HepG2 (cell line): ENCODE measurements around the gene MRPL2. TPM values are rescaled to one million over a fixed set of nuclear protein-coding genes. Genes with fewer than 3 reads are reported as not detected.

Experiments used
- ATAC-seq: fragments of 200-7000 bp; cut with Tn5 transposase; 3 replicates; pipeline ENCODE4 v1.9.1; 2020; ENCODE audit warnings: mild to moderate bottlenecking, moderate library complexity
- BruUV-seq: library from RNA; stranded (reverse); fragments of 400-500 nt; replicated peaks from 2 replicates; lab custom pipeline; 2021; lab: Mats Ljungman, UMichigan
- CTCF ChIA-PET: fragments of 300-600 bp; formaldehyde crosslinking; extraction: SDS; loops from one replicate; lab custom pipeline; 2021; ENCODE audit warnings: low total read pairs, inconsistent platforms, low intra/inter-chr PET ratio; lab: Yijun Ruan, JAX
- POLR2A ChIA-PET: fragments of 350-600 bp; sonication (Branson Sonifier 250); formaldehyde crosslinking; loops from one replicate; lab custom pipeline; 2020; ENCODE audit warnings: antibody characterized with exemption, inconsistent platforms; lab: Yijun Ruan, JAX
- DNase-seq: peaks from one replicate; pipeline ENCODE4 v3.0.0-alpha.2; 2015; ENCODE audit warnings: low spot score
- FAIRE-seq: peaks from 3 replicates; lab custom pipeline; 2011; peaks lifted over from hg19 to GRCh38; lab: Jason Lieb, UNC
- H2AFZ ChIP-seq: one replicate; pipeline ENCODE4 v1.6.1; 2011; ENCODE audit warnings: low read length, inconsistent platforms
- H3K27ac ChIP-seq: fragments of 300-600 bp; 3 replicates; pipeline ENCODE4 v1.8.0; 2011; ENCODE audit warnings: mixed run types, mild to moderate bottlenecking, mixed read lengths, low read length, inconsistent platforms; ENCODE audit not compliant: insufficient read depth; ENCODE audit errors: extremely low read length
- H3K27me3 ChIP-seq, 2 experiments: fragments of 200-600 bp in 1 of 2; 2 replicates in 1 of 2; 3 replicates in 1 of 2; pipeline versions ENCODE4 v1.6.0 to v1.8.0; 2011; ENCODE audit warnings: low read length in 2 of 2, mild to moderate bottlenecking in 2 of 2, moderate library complexity in 2 of 2, inconsistent platforms in 1 of 2; ENCODE audit not compliant: insufficient read depth in 2 of 2, control insufficient read depth in 1 of 2
- H3K36me3 ChIP-seq, 2 experiments: fragments of 200-600 bp in 1 of 2; replicated peaks in 1 of 2; 2 replicates in 1 of 2; 3 replicates in 1 of 2; pipeline versions ENCODE4 v1.5.1 to v1.8.0; 2011; ENCODE audit warnings: low read length in 2 of 2, inconsistent platforms in 1 of 2; ENCODE audit not compliant: insufficient read depth in 2 of 2, control insufficient read depth in 1 of 2
- H3K4me1 ChIP-seq: 2 replicates; pipeline ENCODE4 v1.5.1; 2012; ENCODE audit warnings: low read length, inconsistent platforms; ENCODE audit not compliant: insufficient read depth
- H3K4me2 ChIP-seq: 2 replicates; pipeline ENCODE4 v1.6.0; 2011; ENCODE audit warnings: low read depth, low read length, inconsistent platforms
- H3K4me3 ChIP-seq, 3 experiments: fragments of 200-600 bp in 1 of 3; sonication (generic), shearing (Covaris generic) in 1 of 3; replicated peaks in 1 of 3; 2 replicates each; pipeline ENCODE4 v1.5.1; 2011 to 2016; ENCODE audit warnings: low read length in 3 of 3, inconsistent platforms in 2 of 3, low read depth in 2 of 3, mild to moderate bottlenecking in 2 of 3, control low read depth in 1 of 3, mixed read lengths in 1 of 3; ENCODE audit not compliant: insufficient read depth in 1 of 3
- H3K79me2 ChIP-seq: one replicate; pipeline ENCODE4 v1.6.1; 2011; ENCODE audit warnings: low read length, inconsistent platforms; ENCODE audit not compliant: insufficient read depth
- H3K9ac ChIP-seq: 2 replicates; pipeline ENCODE4 v1.6.0; 2011; ENCODE audit warnings: mild to moderate bottlenecking, low read depth, low read length, inconsistent platforms; ENCODE audit not compliant: insufficient read depth
- H3K9me3 ChIP-seq: 2 replicates; pipeline ENCODE4 v1.5.1; 2012; ENCODE audit warnings: mild to moderate bottlenecking, low read length
- H4K20me1 ChIP-seq: 2 replicates; pipeline ENCODE4 v1.6.0; 2011; ENCODE audit warnings: inconsistent platforms, mild to moderate bottlenecking, low read length, moderate library complexity; ENCODE audit not compliant: insufficient read depth
- AGO2 ChIP-seq: fragments of 200-400 bp; formaldehyde crosslinking; optimal IDR thresholded peaks from 2 replicates; pipeline ENCODE3; 2017; ENCODE audit warnings: mild to moderate bottlenecking, low read depth, low read length, moderate library complexity
- AHR ChIP-seq: IDR thresholded peaks from 2 replicates; pipeline ENCODE4 v1.6.1; 2018; ENCODE audit warnings: missing genetic modification reagents, missing compliant biosample characterization
- GPN1 ChIP-seq: sonication (generic); formaldehyde crosslinking; IDR thresholded peaks from 2 replicates; pipeline ENCODE4 v1.5.1; 2020; ENCODE audit warnings: missing genetic modification reagents, borderline replicate concordance
- PATZ1 ChIP-seq: sonication (generic); formaldehyde crosslinking; IDR thresholded peaks from 2 replicates; pipeline ENCODE4 v1.4.0; 2020; ENCODE audit warnings: missing genetic modification reagents
- ZFP91 ChIP-seq: sonication (generic); formaldehyde crosslinking; IDR thresholded peaks from 2 replicates; pipeline ENCODE4 v1.9.0; 2022; ENCODE audit warnings: missing genetic modification reagents, mild to moderate bottlenecking, borderline replicate concordance
- ZNF382 ChIP-seq: sonication (generic); formaldehyde crosslinking; IDR thresholded peaks from 2 replicates; pipeline ENCODE4 v1.5.0; 2020; ENCODE audit warnings: missing genetic modification reagents, mild to moderate bottlenecking, borderline replicate concordance
- ZNF792 ChIP-seq: IDR thresholded peaks from 2 replicates; pipeline ENCODE4 v1.6.1; 2016
- ZNF839 ChIP-seq: sonication (generic); formaldehyde crosslinking; IDR thresholded peaks from 2 replicates; pipeline ENCODE4 v1.4.0; 2020; ENCODE audit warnings: missing genetic modification reagents, mild to moderate bottlenecking, borderline replicate concordance
- WGBS: methylation state at CpG from one replicate; pipeline ENCODE4 v1.1.6; 2017; ENCODE audit warnings: low lambda C conversion rate; 5-methylcytosine and 5-hydroxymethylcytosine counted together
- in situ Hi-C: cut with HindIII; loops from 2 replicates; pipeline ENCODE4 v1.10.0; 2017; ENCODE audit warnings: low pct_unique_long_range_greater_than_20kb; ENCODE audit not compliant: extremely low pct_ligation_motif_present
- intact Hi-C: fragments of 100-400 bp; cut with micrococcal nuclease; formaldehyde crosslinking; loops from one replicate; pipeline ENCODE4 v1.10.0; 2022; ENCODE audit not compliant: unreplicated experiment
- polyA plus RNA-seq, 8 experiments: library from polyadenylated mRNA; depleted of rRNA in 3 of 8; stranded (reverse) in 7 of 8; unstranded in 1 of 8; fragments of >200 nt; fragmentation: Illumina TruSeq in 4 of 8; extraction: Trizol in 4 of 8; gene quantifications; 2 replicates each; pipeline versions ENCODE4 v1.2.1 to v1.2.3, GENCODE V29; 2011 to 2016; ENCODE audit warnings: low read depth in 4 of 8, missing spikeins in 1 of 8, mixed read lengths in 1 of 8; ENCODE audit not compliant: insufficient read depth in 1 of 8
- total RNA-seq, 5 experiments: library from RNA; depleted of rRNA; stranded (reverse); fragments of >200 nt; fragmentation: Illumina TruSeq; extraction: Trizol; gene quantifications; 2 replicates each; pipeline ENCODE4 v1.2.3, GENCODE V29; 2016; ENCODE audit warnings: low read depth in 1 of 5
- TF ChIP-seq, protein P1 (sequence below): sonication (generic); formaldehyde crosslinking; IDR thresholded peaks from 2 replicates; pipeline ENCODE4 v1.4.0; 2020; ENCODE audit warnings: missing genetic modification reagents
- TF ChIP-seq, protein P2 (sequence below): sonication (generic); formaldehyde crosslinking; IDR thresholded peaks from 2 replicates; pipeline ENCODE4 v1.4.0; 2020; ENCODE audit warnings: mild to moderate bottlenecking, missing genetic modification reagents

Gene MRPL2
- total and polyA plus RNA-seq, 2 of the 13 experiments (the other 11 are each of a cell fraction or from before 2014, with no cell fraction given): 56.8 to 65.6 TPM

DNA sequence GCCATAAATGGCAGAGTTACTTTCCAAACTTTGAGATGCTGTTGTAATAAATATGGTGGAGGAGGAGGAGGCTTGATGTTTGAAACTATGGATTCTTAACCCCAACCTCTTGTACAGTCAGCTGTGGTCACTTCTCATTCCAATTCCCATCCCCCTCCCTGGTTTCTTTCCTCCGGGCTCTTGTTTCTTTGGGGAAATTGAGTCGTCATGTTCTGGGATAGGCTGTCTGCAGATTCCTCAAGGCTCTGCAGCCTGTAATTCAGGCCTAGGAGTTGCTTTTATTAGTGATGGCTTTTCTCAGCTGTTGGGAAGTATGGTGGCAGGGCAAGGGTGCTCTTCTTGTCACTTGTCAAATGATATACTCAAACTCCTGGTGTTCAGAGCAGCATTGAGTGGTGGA, 19.5 kb upstream of the MRPL2 start (continued):
- TF ChIP-seq ZFP91 (CRISPR knock-in tag): no peak

DNA sequence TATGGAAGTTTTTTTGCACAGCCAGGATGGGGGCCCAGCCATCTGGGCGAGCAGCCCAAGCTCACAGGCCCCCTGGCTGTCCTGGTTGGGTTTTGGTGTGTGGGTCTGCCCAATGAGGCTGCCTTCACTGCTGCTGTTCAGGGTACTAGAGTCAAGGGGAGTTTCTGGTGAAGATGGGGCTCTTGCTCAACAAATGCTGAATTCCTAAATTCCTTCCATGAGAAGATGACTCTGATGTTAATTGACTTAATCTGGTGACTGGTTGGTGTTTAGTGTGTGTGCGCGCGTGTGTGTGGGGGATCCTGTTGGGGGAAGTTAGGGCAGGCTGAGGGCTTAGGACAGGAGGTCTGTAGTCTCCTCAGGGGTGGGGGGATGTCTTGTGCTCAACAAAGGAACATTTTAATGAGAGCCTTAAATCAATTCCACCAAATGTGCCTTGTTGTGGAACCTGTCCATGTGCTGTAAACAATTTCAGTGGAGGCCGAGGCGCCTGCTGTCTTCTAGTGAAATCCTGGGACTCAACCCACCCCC, 18.8 kb upstream of the MRPL2 start:
- Histone ChIP-seq H3K27ac (peak overlapping the region; percentile 34), H4K20me1 (peaks cover 8% of the 10 kb centered on the region; the same call in 1 of the 2 replicates), H3K79me2 (peaks cover 61% of the 10 kb centered on the region), H3K36me3 (peaks cover 0 to 1% of the 10 kb centered on the region in 2 experiments; a peak in 2 of 5 replicates), H2AFZ (no peak overlapping the region), H3K4me1 (peaks cover 61% of the 10 kb centered on the region), H3K27me3 (no peaks in the 10 kb centered on the region; a peak in 1 of 5 replicates), H3K9ac (peak overlapping the region; percentile 91), H3K4me3 (peak overlapping the region; percentile 99 to 100 (median 100)), H3K4me2 (peak overlapping the region; percentile 94), H3K9me3 (no peaks in the 10 kb centered on the region)
- DNase-seq: no peak
- BruUV-seq: no TSS peak
- WGBS: 90% methylated on average over 5 of the region's 6 CpGs
- ChIA-PET CTCF (no interaction called here), POLR2A (interaction anchor here (1.4 to 4.2 kb wide), 3 partner anchors 11 to 42 kb away, joined by 3 to 103 read pairs (median 67); partner anchors contain the start of genes KLC4 and MRPL2)
- no peak for FAIRE-seq
- no peak for ATAC-seq
- intact Hi-C loops: loop anchor here (2.0 kb wide), 2 partner anchors 19 to 65 kb away; partner anchors contain the start of genes KLC4 and MRPL2
- in situ Hi-C loops: loop anchor here (5.0 to 10.0 kb wide), 2 partner anchors 47 to 64 kb away; no protein-coding TSS in a partner anchor
- TF ChIP-seq, protein P1, sequence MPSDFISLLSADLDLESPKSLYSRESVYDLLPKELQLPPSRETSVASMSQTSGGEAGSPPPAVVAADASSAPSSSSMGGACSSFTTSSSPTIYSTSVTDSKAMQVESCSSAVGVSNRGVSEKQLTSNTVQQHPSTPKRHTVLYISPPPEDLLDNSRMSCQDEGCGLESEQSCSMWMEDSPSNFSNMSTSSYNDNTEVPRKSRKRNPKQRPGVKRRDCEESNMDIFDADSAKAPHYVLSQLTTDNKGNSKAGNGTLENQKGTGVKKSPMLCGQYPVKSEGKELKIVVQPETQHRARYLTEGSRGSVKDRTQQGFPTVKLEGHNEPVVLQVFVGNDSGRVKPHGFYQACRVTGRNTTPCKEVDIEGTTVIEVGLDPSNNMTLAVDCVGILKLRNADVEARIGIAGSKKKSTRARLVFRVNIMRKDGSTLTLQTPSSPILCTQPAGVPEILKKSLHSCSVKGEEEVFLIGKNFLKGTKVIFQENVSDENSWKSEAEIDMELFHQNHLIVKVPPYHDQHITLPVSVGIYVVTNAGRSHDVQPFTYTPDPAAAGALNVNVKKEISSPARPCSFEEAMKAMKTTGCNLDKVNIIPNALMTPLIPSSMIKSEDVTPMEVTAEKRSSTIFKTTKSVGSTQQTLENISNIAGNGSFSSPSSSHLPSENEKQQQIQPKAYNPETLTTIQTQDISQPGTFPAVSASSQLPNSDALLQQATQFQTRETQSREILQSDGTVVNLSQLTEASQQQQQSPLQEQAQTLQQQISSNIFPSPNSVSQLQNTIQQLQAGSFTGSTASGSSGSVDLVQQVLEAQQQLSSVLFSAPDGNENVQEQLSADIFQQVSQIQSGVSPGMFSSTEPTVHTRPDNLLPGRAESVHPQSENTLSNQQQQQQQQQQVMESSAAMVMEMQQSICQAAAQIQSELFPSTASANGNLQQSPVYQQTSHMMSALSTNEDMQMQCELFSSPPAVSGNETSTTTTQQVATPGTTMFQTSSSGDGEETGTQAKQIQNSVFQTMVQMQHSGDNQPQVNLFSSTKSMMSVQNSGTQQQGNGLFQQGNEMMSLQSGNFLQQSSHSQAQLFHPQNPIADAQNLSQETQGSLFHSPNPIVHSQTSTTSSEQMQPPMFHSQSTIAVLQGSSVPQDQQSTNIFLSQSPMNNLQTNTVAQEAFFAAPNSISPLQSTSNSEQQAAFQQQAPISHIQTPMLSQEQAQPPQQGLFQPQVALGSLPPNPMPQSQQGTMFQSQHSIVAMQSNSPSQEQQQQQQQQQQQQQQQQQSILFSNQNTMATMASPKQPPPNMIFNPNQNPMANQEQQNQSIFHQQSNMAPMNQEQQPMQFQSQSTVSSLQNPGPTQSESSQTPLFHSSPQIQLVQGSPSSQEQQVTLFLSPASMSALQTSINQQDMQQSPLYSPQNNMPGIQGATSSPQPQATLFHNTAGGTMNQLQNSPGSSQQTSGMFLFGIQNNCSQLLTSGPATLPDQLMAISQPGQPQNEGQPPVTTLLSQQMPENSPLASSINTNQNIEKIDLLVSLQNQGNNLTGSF (CRISPR knock-in tag): no peak
- no peak for TF ChIP-seq ZNF382
- no peak for TF ChIP-seq AGO2
- TF ChIP-seq GPN1 (CRISPR knock-in tag): no peak
- TF ChIP-seq PATZ1: 0 out of 2 replicates have a peak, but pooled peaks have one; percentile 38
- no peak for TF ChIP-seq AHR (CRISPR knock-in tag)
- TF ChIP-seq, protein P2, sequence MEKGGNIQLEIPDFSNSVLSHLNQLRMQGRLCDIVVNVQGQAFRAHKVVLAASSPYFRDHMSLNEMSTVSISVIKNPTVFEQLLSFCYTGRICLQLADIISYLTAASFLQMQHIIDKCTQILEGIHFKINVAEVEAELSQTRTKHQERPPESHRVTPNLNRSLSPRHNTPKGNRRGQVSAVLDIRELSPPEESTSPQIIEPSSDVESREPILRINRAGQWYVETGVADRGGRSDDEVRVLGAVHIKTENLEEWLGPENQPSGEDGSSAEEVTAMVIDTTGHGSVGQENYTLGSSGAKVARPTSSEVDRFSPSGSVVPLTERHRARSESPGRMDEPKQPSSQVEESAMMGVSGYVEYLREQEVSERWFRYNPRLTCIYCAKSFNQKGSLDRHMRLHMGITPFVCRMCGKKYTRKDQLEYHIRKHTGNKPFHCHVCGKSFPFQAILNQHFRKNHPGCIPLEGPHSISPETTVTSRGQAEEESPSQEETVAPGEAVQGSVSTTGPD (CRISPR knock-in tag): peak; percentile 38; the same call in 1 of the 2 replicates
- TF ChIP-seq ZNF839 (CRISPR knock-in tag): no peak
- no peak for TF ChIP-seq ZNF792
